GM10266 (cell line): Measurements from ENCODE around the gene DOK6.
A peak's percentile ranks its signal among the peaks of the same experiment; 100 is the strongest.

Experiments used
- DNase-seq: peaks from one replicate; pipeline ENCODE4 v3.0.0; 2012; ENCODE audit errors: extremely low spot score
- CTCF ChIP-seq: IDR thresholded peaks from 2 replicates; pipeline ENCODE4 v1.5.1; 2012; ENCODE audit warnings: mild to moderate bottlenecking, low read depth; ENCODE audit not compliant: control insufficient read depth, insufficient read depth; ENCODE audit errors: missing control alignments

DOK6 gene

DNA sequence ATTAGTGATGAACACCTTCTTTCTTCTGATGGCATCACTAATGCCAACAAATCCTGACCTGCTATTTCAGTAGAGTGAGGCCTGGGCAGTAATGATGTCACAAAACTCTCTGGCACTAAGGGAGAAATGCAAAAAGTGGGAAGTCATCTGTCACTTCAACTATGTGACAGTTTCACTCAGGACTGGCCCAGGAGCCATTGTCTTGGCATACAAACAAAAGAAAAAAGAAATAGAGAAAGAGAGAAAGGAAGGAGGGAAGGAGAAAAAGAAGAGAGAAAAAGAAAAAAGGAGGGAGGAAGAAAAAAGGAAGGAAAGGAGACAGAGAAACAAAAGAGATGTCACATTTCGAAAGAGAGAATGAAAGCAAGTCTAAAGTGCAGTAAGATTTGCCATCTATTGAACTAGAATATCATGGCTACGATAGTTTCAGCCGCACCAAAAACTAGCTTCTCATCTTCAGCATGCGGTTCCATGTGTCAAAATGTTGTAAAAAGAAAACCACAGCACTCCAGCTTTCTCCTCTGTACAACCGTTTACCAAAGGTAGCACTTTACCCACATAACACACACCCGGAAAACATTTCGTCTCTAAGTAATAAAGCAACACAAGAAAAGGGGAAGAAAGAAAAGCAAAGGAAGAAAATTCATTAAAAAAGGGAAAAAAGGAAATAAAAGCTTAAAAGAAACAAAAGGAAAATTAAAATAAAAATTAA lies 496.9 kb downstream of the DOK6 start:
- DNase-seq: peak; percentile 49
- no peak for TF ChIP-seq CTCF

- TF ChIP-seq CTCF: no peak
- DNase-seq: peak; percentile 35
Observed at GRCh38 chr18:69898241-69898861, 497.7 kb downstream of the DOK6 start.
